ENCODE results near the gene SELE.

GRCh38 chr1:169768161-169768560 lies 34.3 kb upstream of the SELE start:
- TF ChIP-seq CTCF (conservative IDR thresholded peaks at IDR 0.05; ENCODE audit: low read length): no peak
- no peak for TF ChIP-seq EZH2phosphoT487 (IDR thresholded peaks at IDR 0.05; ENCODE audit: borderline replicate concordance, low read depth, low read length)
